ENCODE measurements around the gene OTOP3. TPM values are rescaled to one million over a fixed set of nuclear protein-coding genes. Genes with fewer than 3 reads are reported as not detected.
A peak's percentile ranks its signal among the peaks of the same experiment; 100 is the strongest.

OTOP3 gene
- total RNA-seq, 1 experiment from 2014 or later = not detected

DNA sequence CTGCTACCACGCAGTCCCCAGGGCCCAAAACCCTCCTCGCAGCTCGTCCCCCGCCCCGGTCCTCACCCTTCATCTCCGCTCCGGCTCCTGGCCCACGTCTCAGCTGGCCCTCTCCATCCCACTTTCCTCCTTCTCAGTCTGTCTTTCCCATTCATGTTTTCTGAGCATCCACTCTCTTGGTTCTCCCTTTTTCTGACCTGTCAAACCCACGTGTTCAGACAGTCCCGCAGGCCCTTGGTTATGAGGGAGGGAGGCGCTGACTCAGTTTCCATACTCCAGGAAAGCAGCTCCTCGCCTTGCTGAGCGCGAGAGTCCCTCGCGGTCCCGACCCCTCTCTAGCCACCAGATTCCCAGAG, 37.3 kb downstream of the OTOP3 start:
- Mint-ChIP-seq H3K4me1 (peaks cover 12% of the 10 kb centered on the region), H3K27ac (no peak overlapping the region), H3K36me3 (no peaks in the 10 kb centered on the region), H3K9me3 (no peaks in the 10 kb centered on the region), H3K4me3 (peak overlapping the region; percentile 90), H3K27me3 (ENCODE audit: low read depth) (peaks cover 55% of the 10 kb centered on the region)
- TF ChIP-seq JAZF1 (CRISPR knock-in tag; IDR thresholded peaks at IDR 0.05) (no peak), TEAD4 (CRISPR knock-in tag; IDR thresholded peaks at IDR 0.05) (no peak), ZBTB21 (CRISPR knock-in tag; IDR thresholded peaks at IDR 0.05; ENCODE audit: borderline replicate concordance) (no peak), NFYB (CRISPR knock-in tag; conservative IDR thresholded peaks at IDR 0.05; ENCODE audit: low read depth) (no peak), SP1 (CRISPR knock-in tag; conservative IDR thresholded peaks at IDR 0.05) (no peak), SMAD4 (CRISPR knock-in tag; IDR thresholded peaks at IDR 0.05) (no peak), FOXP1 (CRISPR knock-in tag; IDR thresholded peaks at IDR 0.05; ENCODE audit: borderline replicate concordance) (no peak)
- TF ChIP-seq, protein P1, sequence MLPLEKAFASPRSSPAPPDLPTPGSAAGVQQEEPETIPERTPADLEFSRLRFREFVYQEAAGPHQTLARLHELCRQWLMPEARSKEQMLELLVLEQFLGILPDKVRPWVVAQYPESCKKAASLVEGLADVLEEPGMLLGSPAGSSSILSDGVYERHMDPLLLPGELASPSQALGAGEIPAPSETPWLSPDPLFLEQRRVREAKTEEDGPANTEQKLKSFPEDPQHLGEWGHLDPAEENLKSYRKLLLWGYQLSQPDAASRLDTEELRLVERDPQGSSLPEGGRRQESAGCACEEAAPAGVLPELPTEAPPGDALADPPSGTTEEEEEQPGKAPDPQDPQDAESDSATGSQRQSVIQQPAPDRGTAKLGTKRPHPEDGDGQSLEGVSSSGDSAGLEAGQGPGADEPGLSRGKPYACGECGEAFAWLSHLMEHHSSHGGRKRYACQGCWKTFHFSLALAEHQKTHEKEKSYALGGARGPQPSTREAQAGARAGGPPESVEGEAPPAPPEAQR (CRISPR knock-in tag; IDR thresholded peaks at IDR 0.05) = no peak
- TF ChIP-seq, protein P2, sequence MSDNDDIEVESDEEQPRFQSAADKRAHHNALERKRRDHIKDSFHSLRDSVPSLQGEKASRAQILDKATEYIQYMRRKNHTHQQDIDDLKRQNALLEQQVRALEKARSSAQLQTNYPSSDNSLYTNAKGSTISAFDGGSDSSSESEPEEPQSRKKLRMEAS (CRISPR knock-in tag; IDR thresholded peaks at IDR 0.05) = no peak
- TF ChIP-seq, protein P3, sequence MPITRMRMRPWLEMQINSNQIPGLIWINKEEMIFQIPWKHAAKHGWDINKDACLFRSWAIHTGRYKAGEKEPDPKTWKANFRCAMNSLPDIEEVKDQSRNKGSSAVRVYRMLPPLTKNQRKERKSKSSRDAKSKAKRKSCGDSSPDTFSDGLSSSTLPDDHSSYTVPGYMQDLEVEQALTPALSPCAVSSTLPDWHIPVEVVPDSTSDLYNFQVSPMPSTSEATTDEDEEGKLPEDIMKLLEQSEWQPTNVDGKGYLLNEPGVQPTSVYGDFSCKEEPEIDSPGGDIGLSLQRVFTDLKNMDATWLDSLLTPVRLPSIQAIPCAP (CRISPR knock-in tag; IDR thresholded peaks at IDR 0.05) = no peak
- TF ChIP-seq, protein P4, sequence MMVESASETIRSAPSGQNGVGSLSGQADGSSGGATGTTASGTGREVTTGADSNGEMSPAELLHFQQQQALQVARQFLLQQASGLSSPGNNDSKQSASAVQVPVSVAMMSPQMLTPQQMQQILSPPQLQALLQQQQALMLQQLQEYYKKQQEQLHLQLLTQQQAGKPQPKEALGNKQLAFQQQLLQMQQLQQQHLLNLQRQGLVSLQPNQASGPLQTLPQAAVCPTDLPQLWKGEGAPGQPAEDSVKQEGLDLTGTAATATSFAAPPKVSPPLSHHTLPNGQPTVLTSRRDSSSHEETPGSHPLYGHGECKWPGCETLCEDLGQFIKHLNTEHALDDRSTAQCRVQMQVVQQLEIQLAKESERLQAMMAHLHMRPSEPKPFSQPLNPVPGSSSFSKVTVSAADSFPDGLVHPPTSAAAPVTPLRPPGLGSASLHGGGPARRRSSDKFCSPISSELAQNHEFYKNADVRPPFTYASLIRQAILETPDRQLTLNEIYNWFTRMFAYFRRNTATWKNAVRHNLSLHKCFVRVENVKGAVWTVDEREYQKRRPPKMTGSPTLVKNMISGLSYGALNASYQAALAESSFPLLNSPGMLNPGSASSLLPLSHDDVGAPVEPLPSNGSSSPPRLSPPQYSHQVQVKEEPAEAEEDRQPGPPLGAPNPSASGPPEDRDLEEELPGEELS (CRISPR knock-in tag; IDR thresholded peaks at IDR 0.05) = no peak
- TF ChIP-seq, protein P5, sequence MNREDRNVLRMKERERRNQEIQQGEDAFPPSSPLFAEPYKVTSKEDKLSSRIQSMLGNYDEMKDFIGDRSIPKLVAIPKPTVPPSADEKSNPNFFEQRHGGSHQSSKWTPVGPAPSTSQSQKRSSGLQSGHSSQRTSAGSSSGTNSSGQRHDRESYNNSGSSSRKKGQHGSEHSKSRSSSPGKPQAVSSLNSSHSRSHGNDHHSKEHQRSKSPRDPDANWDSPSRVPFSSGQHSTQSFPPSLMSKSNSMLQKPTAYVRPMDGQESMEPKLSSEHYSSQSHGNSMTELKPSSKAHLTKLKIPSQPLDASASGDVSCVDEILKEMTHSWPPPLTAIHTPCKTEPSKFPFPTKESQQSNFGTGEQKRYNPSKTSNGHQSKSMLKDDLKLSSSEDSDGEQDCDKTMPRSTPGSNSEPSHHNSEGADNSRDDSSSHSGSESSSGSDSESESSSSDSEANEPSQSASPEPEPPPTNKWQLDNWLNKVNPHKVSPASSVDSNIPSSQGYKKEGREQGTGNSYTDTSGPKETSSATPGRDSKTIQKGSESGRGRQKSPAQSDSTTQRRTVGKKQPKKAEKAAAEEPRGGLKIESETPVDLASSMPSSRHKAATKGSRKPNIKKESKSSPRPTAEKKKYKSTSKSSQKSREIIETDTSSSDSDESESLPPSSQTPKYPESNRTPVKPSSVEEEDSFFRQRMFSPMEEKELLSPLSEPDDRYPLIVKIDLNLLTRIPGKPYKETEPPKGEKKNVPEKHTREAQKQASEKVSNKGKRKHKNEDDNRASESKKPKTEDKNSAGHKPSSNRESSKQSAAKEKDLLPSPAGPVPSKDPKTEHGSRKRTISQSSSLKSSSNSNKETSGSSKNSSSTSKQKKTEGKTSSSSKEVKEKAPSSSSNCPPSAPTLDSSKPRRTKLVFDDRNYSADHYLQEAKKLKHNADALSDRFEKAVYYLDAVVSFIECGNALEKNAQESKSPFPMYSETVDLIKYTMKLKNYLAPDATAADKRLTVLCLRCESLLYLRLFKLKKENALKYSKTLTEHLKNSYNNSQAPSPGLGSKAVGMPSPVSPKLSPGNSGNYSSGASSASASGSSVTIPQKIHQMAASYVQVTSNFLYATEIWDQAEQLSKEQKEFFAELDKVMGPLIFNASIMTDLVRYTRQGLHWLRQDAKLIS (CRISPR knock-in tag; IDR thresholded peaks at IDR 0.05; ENCODE audit: borderline replicate concordance) = no peak
- TF ChIP-seq, protein P6, sequence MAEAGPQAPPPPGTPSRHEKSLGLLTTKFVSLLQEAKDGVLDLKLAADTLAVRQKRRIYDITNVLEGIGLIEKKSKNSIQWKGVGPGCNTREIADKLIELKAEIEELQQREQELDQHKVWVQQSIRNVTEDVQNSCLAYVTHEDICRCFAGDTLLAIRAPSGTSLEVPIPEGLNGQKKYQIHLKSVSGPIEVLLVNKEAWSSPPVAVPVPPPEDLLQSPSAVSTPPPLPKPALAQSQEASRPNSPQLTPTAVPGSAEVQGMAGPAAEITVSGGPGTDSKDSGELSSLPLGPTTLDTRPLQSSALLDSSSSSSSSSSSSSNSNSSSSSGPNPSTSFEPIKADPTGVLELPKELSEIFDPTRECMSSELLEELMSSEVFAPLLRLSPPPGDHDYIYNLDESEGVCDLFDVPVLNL (CRISPR knock-in tag; IDR thresholded peaks at IDR 0.05; ENCODE audit: borderline replicate concordance, low read depth) = no peak
- TF ChIP-seq, protein P7, sequence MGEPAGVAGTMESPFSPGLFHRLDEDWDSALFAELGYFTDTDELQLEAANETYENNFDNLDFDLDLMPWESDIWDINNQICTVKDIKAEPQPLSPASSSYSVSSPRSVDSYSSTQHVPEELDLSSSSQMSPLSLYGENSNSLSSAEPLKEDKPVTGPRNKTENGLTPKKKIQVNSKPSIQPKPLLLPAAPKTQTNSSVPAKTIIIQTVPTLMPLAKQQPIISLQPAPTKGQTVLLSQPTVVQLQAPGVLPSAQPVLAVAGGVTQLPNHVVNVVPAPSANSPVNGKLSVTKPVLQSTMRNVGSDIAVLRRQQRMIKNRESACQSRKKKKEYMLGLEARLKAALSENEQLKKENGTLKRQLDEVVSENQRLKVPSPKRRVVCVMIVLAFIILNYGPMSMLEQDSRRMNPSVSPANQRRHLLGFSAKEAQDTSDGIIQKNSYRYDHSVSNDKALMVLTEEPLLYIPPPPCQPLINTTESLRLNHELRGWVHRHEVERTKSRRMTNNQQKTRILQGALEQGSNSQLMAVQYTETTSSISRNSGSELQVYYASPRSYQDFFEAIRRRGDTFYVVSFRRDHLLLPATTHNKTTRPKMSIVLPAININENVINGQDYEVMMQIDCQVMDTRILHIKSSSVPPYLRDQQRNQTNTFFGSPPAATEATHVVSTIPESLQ (CRISPR knock-in tag; IDR thresholded peaks at IDR 0.05) = no peak
- TF ChIP-seq, protein P8, sequence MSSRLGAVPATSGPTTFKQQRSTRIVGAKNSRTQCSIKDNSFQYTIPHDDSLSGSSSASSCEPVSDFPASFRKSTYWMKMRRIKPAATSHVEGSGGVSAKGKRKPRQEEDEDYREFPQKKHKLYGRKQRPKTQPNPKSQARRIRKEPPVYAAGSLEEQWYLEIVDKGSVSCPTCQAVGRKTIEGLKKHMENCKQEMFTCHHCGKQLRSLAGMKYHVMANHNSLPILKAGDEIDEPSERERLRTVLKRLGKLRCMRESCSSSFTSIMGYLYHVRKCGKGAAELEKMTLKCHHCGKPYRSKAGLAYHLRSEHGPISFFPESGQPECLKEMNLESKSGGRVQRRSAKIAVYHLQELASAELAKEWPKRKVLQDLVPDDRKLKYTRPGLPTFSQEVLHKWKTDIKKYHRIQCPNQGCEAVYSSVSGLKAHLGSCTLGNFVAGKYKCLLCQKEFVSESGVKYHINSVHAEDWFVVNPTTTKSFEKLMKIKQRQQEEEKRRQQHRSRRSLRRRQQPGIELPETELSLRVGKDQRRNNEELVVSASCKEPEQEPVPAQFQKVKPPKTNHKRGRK (CRISPR knock-in tag; IDR thresholded peaks at IDR 0.05; ENCODE audit: borderline replicate concordance) = no peak
- TF ChIP-seq, protein P9, sequence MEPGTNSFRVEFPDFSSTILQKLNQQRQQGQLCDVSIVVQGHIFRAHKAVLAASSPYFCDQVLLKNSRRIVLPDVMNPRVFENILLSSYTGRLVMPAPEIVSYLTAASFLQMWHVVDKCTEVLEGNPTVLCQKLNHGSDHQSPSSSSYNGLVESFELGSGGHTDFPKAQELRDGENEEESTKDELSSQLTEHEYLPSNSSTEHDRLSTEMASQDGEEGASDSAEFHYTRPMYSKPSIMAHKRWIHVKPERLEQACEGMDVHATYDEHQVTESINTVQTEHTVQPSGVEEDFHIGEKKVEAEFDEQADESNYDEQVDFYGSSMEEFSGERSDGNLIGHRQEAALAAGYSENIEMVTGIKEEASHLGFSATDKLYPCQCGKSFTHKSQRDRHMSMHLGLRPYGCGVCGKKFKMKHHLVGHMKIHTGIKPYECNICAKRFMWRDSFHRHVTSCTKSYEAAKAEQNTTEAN (CRISPR knock-in tag; IDR thresholded peaks at IDR 0.05) = no peak
- ATAC-seq = no peak
- CTCF ChIA-PET = interaction anchor here (0.6 to 7.5 kb wide), 19 partner anchors 10 to 297 kb away, joined by 3 to 133 read pairs (median 6); partner anchors contain the start of genes ATP5PD, CDR2L, FADS6 and KCTD2
- POLR2A ChIA-PET = interaction anchor here (0.7 to 2.0 kb wide), 4 partner anchors 15 to 235 kb away, joined by 4 to 15 read pairs (median 8); partner anchors contain the start of genes CDR2L, FDXR and MRPL58
- no peak for DNase-seq (ENCODE audit: low spot score)
